ENCODE data around the gene PRKCA.

GRCh38 chr17:66837226-66837625, 534.8 kb downstream of the PRKCA start:
- TF ChIP-seq PHF8 (IDR thresholded peaks at IDR 0.05; ENCODE audit: borderline replicate concordance, low read depth), result no peak
- no peak for TF ChIP-seq CTCF (IDR thresholded peaks at IDR 0.05)
- TF ChIP-seq HMGXB4 (CRISPR knock-in tag; IDR thresholded peaks at IDR 0.05; ENCODE audit: borderline replicate concordance), result no peak
- no peak for TF ChIP-seq E2F6 (IDR thresholded peaks at IDR 0.05; ENCODE audit: borderline replicate concordance, low read depth)
- TF ChIP-seq EP300 (IDR thresholded peaks at IDR 0.05), result no peak
- no peak for TF ChIP-seq POLR2A (IDR thresholded peaks at IDR 0.05; ENCODE audit: low read length)
